ENCODE data around the gene TNFRSF6B. TPM values are rescaled to one million over a fixed set of nuclear protein-coding genes. Genes with fewer than 3 reads are reported as not detected.

Gene TNFRSF6B
- total RNA-seq, 1 experiment from 2014 or later = not detected

- 0 out of 2 replicates have a peak overlapping the region, but pooled peaks have one; percentile 34 for H3K27ac ChIP-seq (ENCODE audit: low read length)
- H3K4me1 ChIP-seq (ENCODE audit: control insufficient read depth, insufficient read depth, low read length) = peaks cover 26% of the 10 kb centered on the region
- no TSS peak for BruUV-seq (replicated peaks)
- ATAC-seq (peak; percentile 40), DNase-seq (ENCODE audit: low read depth, low spot score) (no peak)
- H3K4me3 ChIP-seq (ENCODE audit: low read depth in 2 of 2, low read length in 2 of 2) = no peak overlapping the region
- TF ChIP-seq SIN3A (IDR thresholded peaks at IDR 0.05; ENCODE audit: borderline replicate concordance, insufficient read depth, low read depth, low read length) (no peak), REST (IDR thresholded peaks at IDR 0.05; ENCODE audit: insufficient read depth in 1 of 2, low read depth in 2 of 2, low read length in 1 of 2) (0 out of 4 replicates have a peak, but pooled peaks of 1 of the 2 experiments have one; percentile 13)
- H3K36me3 ChIP-seq (ENCODE audit: control insufficient read depth, insufficient read depth, low read length) = no peaks in the 10 kb centered on the region
- no peaks in the 10 kb centered on the region for H3K27me3 ChIP-seq (ENCODE audit: control insufficient read depth, insufficient read depth, low read length)
- POLR2A ChIA-PET = no interaction called here
- intact Hi-C loops (cut with micrococcal nuclease; ENCODE audit: unreplicated experiment) = no loop called here
- H3K9me3 ChIP-seq (ENCODE audit: control insufficient read depth, insufficient read depth, low read depth, low read length) = no peaks in the 10 kb centered on the region
- in situ Hi-C loops (cut with HindIII; ENCODE audit: low pct_unique_long_range_greater_than_20kb, low sequenced_read_pairs) = no loop called here
- CTCF ChIA-PET = no interaction called here
Observed at GRCh38 chr20:63692436-63693082, 3.9 kb upstream of the TNFRSF6B start.

- in situ Hi-C loops (cut with HindIII; ENCODE audit: low pct_unique_long_range_greater_than_20kb, low sequenced_read_pairs) = no loop called here
- POLR2A ChIA-PET = no interaction called here
- ATAC-seq = no peak
Observed at GRCh38 chr20:63693083-63693732, 3.2 kb upstream of the TNFRSF6B start.

More at GRCh38 chr20:63693083-63693732, 3.2 kb upstream of the TNFRSF6B start:
- intact Hi-C loops (cut with micrococcal nuclease; ENCODE audit: unreplicated experiment) = no loop called here
- CTCF ChIA-PET = no interaction called here
- H3K4me3 ChIP-seq (ENCODE audit: low read depth in 2 of 2, low read length in 2 of 2) = no peak overlapping the region
- no peak overlapping the region for H3K27ac ChIP-seq (ENCODE audit: low read length)
- H3K36me3 ChIP-seq (ENCODE audit: control insufficient read depth, insufficient read depth, low read length) = no peaks in the 10 kb centered on the region
- no peaks in the 10 kb centered on the region for H3K9me3 ChIP-seq (ENCODE audit: control insufficient read depth, insufficient read depth, low read depth, low read length)
- no peak for DNase-seq (ENCODE audit: low read depth, low spot score)
- no peak for TF ChIP-seq POLR2AphosphoS5 (IDR thresholded peaks at IDR 0.05; ENCODE audit: low read depth, low read length)
- TF ChIP-seq REST (IDR thresholded peaks at IDR 0.05; ENCODE audit: insufficient read depth in 1 of 2, low read depth in 2 of 2, low read length in 1 of 2) = no peak
- TF ChIP-seq CTCF (IDR thresholded peaks at IDR 0.05) = no peak
- no peak for TF ChIP-seq TCF7L2 (IDR thresholded peaks at IDR 0.05; ENCODE audit: low read depth, low read length)
- TF ChIP-seq SIN3A (IDR thresholded peaks at IDR 0.05; ENCODE audit: borderline replicate concordance, insufficient read depth, low read depth, low read length) = no peak
- no TSS peak for BruUV-seq (replicated peaks)
- H3K27me3 ChIP-seq (ENCODE audit: control insufficient read depth, insufficient read depth, low read length) = no peaks in the 10 kb centered on the region
- peaks cover 28% of the 10 kb centered on the region for H3K4me1 ChIP-seq (ENCODE audit: control insufficient read depth, insufficient read depth, low read length)

Measured in Panc1 (cell line).